ENCODE results near the gene TCF12.
A peak's percentile ranks its signal among the peaks of the same experiment; 100 is the strongest.
"Not testable (repeated sequence)": the region's sequence is repeated elsewhere in the genome, so short reads cannot be mapped to it uniquely, and the experiment has no call there.

The TCF12 gene

DNA sequence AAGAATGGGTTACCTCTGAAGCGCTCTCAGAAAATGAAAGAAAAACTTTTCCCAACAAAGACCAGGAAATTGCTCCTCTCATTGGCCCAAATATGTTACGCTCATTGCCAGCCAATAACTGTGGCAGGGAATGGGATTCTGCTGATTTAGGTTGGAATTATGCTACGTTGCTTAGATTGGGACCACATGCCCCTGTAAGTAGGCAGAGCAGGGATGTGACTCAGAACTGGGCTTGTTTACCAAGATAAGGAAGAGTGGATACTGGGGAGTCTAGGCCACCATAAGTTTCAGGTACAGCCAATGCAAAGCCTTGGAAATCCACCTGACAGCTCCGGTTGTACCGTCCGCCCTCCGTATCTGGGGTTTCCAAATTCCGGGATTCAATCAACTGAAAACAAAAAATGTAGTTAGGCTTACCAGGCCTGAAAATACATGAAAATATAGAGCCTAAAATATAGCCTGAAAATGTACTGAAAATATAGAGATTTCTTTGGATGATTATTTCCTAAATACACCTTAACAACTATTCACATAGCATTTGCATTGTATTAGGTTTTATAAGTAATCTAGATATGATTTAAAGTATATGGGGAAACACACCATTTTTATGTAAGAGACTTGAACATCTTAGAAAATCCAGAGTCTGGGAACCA is 1.5 kb upstream of the TCF12 start:
- no peak for DNase-seq

DNA sequence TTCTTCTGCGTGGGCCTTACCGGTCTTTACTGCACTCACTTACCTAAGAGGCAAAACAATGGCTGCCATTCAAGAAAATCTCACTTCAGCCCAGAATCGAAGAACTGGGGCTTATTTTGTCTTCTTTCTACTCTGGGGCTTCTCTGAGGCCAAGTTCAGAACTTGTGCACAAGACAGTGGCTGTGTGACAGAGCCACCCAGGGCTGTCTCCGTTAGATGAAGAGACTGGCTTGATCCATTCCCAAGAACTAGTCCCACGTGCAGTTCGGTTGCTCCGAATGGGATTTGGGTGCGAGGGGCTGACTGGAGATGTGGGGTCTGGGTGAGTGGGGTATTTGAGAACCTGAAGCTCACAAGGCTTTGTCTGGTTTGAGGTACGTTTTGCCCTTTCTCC is 795 bp upstream of the TCF12 start:
- DNase-seq: peak in 1 of 2 experiments; percentile 1

DNA sequence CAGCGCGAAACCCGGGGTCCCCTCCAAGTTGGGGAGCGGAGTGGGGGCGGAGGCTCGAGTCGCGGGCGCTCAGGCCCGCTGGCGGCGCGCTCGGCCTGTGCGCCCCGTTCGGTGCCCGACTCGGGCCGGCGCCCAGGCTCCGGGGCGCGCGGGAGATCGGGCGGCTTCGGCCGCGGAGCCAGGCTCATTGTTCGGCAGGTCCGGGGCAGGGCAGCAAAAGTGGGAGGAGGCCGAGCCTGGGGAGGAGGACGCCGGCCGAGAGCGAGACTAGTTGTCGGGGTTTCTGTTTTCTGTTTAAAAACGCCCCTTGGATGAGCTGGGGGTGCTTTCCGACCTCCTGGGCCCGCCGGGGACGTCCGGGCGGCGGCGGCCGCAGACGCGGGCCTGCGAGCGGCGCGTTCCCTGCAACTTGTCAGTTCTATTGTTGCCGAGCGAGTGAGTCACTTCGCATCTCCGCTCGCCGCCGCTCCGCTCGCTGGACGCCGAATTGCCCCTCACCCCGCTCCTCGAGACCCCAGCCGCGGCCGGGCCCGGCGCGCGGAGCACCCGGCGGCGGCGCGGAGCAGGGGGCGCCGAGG is 676 bp downstream of the TCF12 start:
- peak; percentile 43 to 45 for DNase-seq

- peak in 1 of 2 experiments; percentile 3 for DNase-seq
Observed at GRCh38 chr15:56919609-56920366, 1.3 kb downstream of the TCF12 start.

DNA sequence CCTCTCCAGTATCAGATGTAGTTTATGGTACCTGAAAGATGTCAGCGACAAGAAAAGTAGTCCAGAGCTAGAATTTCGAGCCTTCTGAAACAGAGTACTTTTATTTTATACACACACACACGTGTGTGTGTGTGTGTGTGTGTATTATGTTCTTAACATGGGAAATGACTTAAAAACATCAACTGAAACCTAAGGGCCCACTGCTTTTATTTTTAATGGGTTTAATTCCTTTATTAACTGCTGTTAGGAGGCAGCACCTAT is 1.9 kb downstream of the TCF12 start:
- DNase-seq: no peak

- DNase-seq: no peak
Observed at GRCh38 chr15:56923174-56923591, 4.7 kb downstream of the TCF12 start.

DNA sequence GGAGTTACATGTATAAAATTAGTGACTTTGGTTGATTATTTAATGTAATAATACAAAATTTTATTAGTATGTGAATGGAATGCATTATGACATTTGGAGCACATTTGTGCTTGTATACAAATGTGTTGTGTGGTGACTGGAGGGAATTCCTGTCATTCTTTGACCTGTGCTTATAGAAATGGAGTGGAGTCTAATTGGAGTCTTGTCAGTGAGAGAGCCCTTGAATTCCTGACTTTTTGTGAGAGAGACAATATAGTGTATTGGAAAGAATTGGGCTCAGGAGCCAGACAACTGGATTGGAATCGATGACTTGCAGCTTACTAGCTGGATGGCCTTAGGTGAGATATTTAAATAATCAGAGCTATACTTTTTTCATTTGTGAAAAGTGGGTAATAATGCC is 9.4 kb downstream of the TCF12 start:
- no peak for DNase-seq

GRCh38 chr15:56929399-56929798 is 11.0 kb downstream of the TCF12 start:
- DNase-seq: no peak

DNA sequence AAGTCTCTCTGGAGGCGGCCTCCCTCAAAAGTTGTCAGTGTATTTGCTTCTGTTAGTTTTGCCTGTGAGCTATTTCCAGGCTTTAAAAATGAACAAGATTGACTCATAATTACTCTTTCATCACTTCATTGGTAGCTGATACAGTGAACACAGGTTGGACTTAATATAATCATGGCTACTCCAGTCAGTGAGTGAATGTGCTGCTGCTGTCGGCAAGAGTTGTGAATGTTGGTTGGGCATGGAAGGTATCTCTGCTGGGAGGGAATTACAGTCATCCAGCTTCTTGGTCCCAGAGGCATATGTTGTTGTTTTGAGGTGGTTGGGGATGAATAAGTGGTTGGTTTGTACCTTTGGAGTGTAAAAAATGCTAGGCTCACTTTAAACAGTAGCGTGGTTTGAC is 11.5 kb downstream of the TCF12 start:
- DNase-seq: no peak

GRCh38 chr15:56930669-56931313 is 12.3 kb downstream of the TCF12 start:
- no peak for DNase-seq

DNA sequence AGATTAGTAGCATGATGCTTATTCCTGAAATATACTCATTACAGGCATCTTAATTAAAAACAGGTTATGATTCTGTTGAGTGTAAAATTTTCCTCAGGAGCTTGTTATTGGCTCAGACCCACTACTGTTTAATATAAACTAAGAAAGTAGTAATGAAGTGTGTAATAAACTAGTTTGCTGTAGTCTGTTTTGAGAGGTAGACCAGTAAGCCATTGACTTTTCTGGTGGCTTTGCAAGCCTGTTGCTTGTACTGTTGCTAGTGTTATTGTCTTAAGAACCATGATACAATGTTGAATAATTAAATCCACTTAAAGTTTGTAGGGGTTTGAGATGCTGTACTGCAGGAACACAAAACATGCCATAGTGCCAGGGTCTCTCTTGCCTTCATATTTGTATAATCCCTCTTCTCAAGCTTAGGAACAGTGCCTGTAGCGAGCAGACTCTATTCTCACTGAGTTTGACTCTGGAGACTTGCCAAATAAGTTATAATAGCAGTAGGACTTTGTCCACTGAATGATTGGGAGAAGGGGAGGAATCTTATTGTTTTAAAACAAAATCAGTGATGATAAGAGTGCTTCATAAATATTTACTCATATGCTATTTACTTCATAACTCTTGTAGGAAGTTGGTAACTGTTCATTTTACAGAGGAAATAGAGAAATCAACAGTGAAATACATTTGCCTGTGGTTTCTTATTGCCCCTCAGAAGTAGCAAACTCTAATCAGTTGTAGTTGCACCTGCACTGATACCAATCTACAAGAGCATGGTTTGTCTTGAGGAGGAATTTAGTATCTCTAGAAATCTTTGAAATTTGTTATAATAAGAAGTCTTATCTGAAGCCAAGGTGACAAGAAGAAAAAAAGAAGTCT is 13.4 kb downstream of the TCF12 start:
- no peak for DNase-seq

GRCh38 chr15:56932509-56932868 is 14.0 kb downstream of the TCF12 start:
- DNase-seq: not testable (repeated sequence)

DNA sequence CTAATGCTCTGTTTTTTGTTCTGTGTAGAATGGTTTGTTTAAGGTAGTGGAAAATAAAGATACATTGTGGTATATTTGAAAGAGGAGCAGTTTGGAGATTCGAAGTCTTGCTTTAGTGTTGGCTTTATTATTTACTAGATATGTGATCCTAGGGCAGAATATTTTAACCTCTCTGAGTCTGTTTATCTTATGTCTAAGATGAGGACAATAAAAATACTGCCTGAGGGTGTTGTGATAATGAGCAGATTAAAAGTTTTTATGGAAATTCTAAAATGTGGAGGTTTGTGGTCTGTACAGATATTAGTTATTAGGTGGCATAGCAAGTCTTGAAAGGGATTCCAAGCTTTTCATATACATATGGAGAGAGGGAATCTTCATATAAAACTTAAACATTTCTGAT is 15.0 kb downstream of the TCF12 start:
- DNase-seq: no peak

DNA sequence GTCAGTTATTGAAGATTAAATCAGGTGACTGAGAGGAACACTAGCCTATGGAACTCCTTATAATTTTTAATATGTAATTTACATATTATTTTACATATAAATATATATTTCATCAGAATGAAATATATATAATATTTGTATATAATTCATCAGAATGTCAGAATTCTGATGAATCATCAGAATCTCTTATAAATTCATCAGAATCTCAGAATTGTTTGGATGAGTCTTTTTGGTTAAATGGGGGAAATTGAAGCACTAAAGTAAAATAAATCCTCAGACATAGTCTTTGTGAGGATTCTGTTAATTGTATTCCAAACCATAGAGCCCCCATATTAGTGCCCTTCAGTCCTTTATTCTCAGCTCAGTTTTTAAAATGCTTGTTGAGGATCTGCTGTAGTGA is 15.4 kb downstream of the TCF12 start:
- DNase-seq: no peak

- DNase-seq: no peak
Observed at GRCh38 chr15:56934269-56934668, 15.8 kb downstream of the TCF12 start.

- no peak for DNase-seq
Observed at GRCh38 chr15:56936929-56937328, 18.5 kb downstream of the TCF12 start.

DNA sequence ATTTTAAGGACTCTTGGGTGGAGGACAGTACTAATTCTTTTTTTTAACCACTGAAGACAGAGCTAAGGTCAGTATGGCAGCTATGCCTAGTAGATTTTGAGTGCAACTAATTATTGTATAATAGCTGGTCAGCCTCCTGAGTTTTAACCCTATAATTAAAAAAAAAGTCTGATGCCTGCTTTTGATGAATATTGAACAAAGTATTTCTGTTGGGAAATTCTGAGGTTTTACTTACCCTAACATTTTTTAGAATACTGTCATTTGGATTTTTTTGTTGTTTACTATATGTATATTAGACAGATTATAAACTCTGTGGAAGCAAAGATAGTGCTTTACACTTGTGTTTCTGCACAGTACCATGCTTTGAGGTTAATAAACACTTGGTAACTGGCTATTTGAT is 20.8 kb downstream of the TCF12 start:
- no peak for DNase-seq

DNA sequence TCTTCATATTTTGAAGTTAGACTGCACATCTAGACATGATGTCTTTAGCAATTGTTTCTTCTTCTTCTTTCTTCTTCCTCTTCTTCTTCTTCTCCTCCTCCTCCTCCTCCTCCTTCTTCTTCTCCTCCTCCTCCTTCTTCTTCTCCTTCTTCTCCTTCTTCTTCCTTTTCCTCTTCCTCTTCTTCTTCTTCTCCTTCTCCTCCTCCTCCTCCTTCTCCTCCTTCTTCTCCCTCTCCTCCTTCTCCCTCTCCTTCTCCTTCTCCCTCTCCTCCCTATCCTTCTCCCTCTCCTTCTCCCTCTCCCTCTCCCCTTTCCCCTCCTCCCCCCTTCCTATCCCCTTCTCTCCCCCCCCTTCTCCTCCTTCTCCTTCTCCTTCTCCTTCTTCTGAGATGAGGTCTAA is 21.9 kb downstream of the TCF12 start:
- no peak for DNase-seq

- no peak for DNase-seq
Observed at GRCh38 chr15:56942118-56942517, 23.7 kb downstream of the TCF12 start.

- no peak for DNase-seq
Observed at GRCh38 chr15:56943403-56943802, 25.0 kb downstream of the TCF12 start.

- DNase-seq: no peak
Observed at GRCh38 chr15:56944485-56944884, 26.0 kb downstream of the TCF12 start.

GRCh38 chr15:56946150-56946549 is 27.7 kb downstream of the TCF12 start:
- no peak for DNase-seq
